ENCODE measurements around the gene HOXB8.

The HOXB8 gene

DNA sequence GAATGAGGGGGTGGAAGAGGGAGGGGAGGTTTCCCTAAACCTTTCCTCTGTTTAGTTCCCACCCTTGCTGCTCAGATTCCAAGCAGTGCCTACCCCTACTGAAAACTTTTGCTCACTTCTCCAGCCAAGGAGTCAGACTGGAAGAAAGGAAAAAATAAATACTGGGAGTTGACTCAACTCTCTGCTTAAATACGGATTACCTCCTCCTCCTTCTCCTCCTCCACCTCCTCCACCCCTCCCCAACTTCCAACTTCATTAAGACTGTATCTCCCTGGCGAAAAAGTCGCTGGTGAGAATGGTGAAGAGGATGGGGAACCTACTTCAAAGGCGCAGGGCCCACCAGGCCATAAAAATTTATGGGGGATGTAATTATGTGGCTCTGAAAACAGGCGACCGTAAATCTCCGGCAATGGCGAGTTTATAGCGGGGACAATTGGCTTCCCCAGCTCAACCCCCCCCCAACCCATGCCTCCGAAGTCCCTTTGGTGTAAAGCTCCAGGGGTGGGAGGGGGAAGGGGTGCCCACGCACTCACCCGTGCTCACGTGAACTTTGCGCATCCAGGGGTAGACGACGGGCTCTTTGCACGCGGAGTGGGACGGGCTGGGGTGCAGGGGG, 37.7 kb downstream of the HOXB8 start:
- Histone ChIP-seq H3K27ac (ENCODE audit: low read length, poor library complexity, severe bottlenecking) (peak overlapping the region; percentile 37), H2AK5ac (ENCODE audit: low read length, severe bottlenecking) (no peak overlapping the region), H2BK15ac (ENCODE audit: low read depth, poor library complexity, severe bottlenecking) (peak overlapping the region; percentile 70), H3K36me3 (ENCODE audit: control insufficient read depth in 1 of 2, insufficient read depth in 2 of 2, low read depth in 1 of 2, low read length in 2 of 2) (peaks cover 10 to 11% of the 10 kb centered on the region in 2 experiments), H4K8ac (ENCODE audit: low read length) (peak overlapping the region; percentile 81), H3K4me1 (ENCODE audit: control insufficient read depth, insufficient read depth, low read depth, low read length) (peaks cover 38% of the 10 kb centered on the region), H3K27me3 (ENCODE audit: control insufficient read depth in 1 of 2, insufficient read depth in 1 of 2, low read length in 2 of 2) (peaks cover 0 to 4% of the 10 kb centered on the region in 2 experiments), H2AFZ (ENCODE audit: low read depth, low read length) (no peak overlapping the region), H3K9ac (ENCODE audit: low read length) (peak overlapping the region; percentile 90), H3K18ac (ENCODE audit: low read depth in 1 of 2, low read length in 2 of 2) (peak overlapping the region; percentile 58 to 95), H2BK120ac (ENCODE audit: low read depth, low read length) (peak overlapping the region; percentile 62), H3K23ac (ENCODE audit: low read length in 2 of 2) (peak overlapping the region in 1 of 2 experiments; percentile 91), H3K14ac (ENCODE audit: low read length in 2 of 2) (peak overlapping the region in 1 of 2 experiments; percentile 97), H3K4ac (ENCODE audit: low read depth in 1 of 2, low read length in 2 of 2) (peak overlapping the region; percentile 84 to 98), H2BK12ac (ENCODE audit: low read length in 2 of 2) (peak overlapping the region in 1 of 2 experiments; percentile 89), H4K91ac (ENCODE audit: low read length) (no peak overlapping the region), H2BK5ac (ENCODE audit: low read depth, low read length, poor library complexity, severe bottlenecking) (no peak overlapping the region), H3K79me1 (replicated peaks; ENCODE audit: low read length, poor library complexity, severe bottlenecking) (peaks cover 5% of the 10 kb centered on the region), H3K4me2 (ENCODE audit: low read length, poor library complexity, severe bottlenecking) (peak overlapping the region; percentile 60), H3K9me3 (ENCODE audit: control insufficient read depth, low read length) (no peaks in the 10 kb centered on the region), H3K4me3 (ENCODE audit: insufficient read depth in 1 of 2, low read depth in 1 of 2, low read length in 2 of 2) (peak overlapping the region; percentile 69 to 96)
- peak; percentile 75 for DNase-seq
- WGBS, result 0% methylated on average over 8 of the region's 19 CpGs

DNA sequence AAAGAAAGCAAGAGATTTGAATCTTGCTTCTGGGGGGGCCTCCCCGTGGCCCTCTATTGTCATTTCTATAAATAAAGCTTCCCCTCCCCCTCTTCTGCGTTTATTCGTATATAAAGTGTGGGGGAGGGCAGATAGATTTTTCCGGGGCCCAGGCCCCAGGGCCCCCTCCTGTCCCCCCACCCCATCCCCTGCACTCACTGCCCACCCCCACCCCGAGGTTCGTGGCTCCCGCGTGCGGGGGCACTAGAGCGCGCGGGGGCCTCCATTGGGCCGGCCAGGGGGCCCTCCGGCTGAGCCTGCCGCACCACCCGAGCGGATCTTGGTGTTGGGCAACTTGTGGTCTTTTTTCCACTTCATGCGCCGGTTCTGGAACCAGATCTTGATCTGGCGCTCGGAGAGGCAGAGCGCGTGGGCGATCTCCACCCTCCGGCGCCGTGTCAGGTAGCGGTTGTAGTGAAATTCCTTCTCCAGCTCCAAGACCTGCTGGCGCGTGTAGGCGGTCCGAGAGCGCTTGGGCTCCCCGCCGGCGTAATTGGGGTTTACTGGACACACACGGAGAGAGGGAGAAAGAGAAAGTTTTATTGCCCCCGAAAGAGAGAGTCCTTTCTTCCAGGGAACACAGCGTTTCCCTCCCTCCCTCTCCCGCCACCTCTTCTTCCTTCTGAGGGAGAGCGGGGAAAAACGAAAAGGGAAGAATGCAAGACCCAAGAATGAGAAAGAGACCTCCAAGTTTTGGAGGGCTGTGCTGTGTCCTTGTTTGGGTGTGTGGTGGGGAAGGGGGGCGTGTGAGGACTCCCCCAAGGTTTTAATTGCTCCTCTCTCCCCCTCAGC, 38.4 kb downstream of the HOXB8 start:
- Histone ChIP-seq H3K79me1 (replicated peaks; ENCODE audit: low read length, poor library complexity, severe bottlenecking) (peaks cover 5% of the 10 kb centered on the region), H3K23ac (ENCODE audit: low read length in 2 of 2) (peak overlapping the region in 1 of 2 experiments; percentile 91), H3K27me3 (ENCODE audit: control insufficient read depth in 1 of 2, insufficient read depth in 1 of 2, low read length in 2 of 2) (peaks cover 0 to 4% of the 10 kb centered on the region in 2 experiments), H4K91ac (ENCODE audit: low read length) (peak overlapping the region; percentile 74), H4K8ac (ENCODE audit: low read length) (peak overlapping the region; percentile 73), H2AK5ac (ENCODE audit: low read length, severe bottlenecking) (no peak overlapping the region), H3K9me3 (ENCODE audit: control insufficient read depth, low read length) (no peaks in the 10 kb centered on the region), H3K18ac (ENCODE audit: low read depth in 1 of 2, low read length in 2 of 2) (peak overlapping the region; percentile 89 to 97), H2BK12ac (ENCODE audit: low read length in 2 of 2) (peak overlapping the region in 1 of 2 experiments; percentile 7), H2BK120ac (ENCODE audit: low read depth, low read length) (peak overlapping the region; percentile 98), H3K27ac (ENCODE audit: low read length, poor library complexity, severe bottlenecking) (peak overlapping the region; percentile 37), H3K9ac (ENCODE audit: low read length) (peak overlapping the region; percentile 95), H3K36me3 (ENCODE audit: control insufficient read depth in 1 of 2, insufficient read depth in 2 of 2, low read depth in 1 of 2, low read length in 2 of 2) (peaks cover 10 to 15% of the 10 kb centered on the region in 2 experiments), H2BK15ac (ENCODE audit: low read depth, poor library complexity, severe bottlenecking) (no peak overlapping the region), H2BK5ac (ENCODE audit: low read depth, low read length, poor library complexity, severe bottlenecking) (peak overlapping the region; percentile 59), H3K4me2 (ENCODE audit: low read length, poor library complexity, severe bottlenecking) (peak overlapping the region; percentile 60), H3K14ac (ENCODE audit: low read length in 2 of 2) (peak overlapping the region in 1 of 2 experiments; percentile 88), H2AFZ (ENCODE audit: low read depth, low read length) (no peak overlapping the region), H3K4me3 (ENCODE audit: insufficient read depth in 1 of 2, low read depth in 1 of 2, low read length in 2 of 2) (peak overlapping the region; percentile 18 to 96), H3K4ac (ENCODE audit: low read depth in 1 of 2, low read length in 2 of 2) (peak overlapping the region; percentile 60 to 98), H3K4me1 (ENCODE audit: control insufficient read depth, insufficient read depth, low read depth, low read length) (peaks cover 38% of the 10 kb centered on the region)
- peak; percentile 84 for DNase-seq
- under 1% methylated on average over 24 of the region's 43 CpGs for WGBS

DNA sequence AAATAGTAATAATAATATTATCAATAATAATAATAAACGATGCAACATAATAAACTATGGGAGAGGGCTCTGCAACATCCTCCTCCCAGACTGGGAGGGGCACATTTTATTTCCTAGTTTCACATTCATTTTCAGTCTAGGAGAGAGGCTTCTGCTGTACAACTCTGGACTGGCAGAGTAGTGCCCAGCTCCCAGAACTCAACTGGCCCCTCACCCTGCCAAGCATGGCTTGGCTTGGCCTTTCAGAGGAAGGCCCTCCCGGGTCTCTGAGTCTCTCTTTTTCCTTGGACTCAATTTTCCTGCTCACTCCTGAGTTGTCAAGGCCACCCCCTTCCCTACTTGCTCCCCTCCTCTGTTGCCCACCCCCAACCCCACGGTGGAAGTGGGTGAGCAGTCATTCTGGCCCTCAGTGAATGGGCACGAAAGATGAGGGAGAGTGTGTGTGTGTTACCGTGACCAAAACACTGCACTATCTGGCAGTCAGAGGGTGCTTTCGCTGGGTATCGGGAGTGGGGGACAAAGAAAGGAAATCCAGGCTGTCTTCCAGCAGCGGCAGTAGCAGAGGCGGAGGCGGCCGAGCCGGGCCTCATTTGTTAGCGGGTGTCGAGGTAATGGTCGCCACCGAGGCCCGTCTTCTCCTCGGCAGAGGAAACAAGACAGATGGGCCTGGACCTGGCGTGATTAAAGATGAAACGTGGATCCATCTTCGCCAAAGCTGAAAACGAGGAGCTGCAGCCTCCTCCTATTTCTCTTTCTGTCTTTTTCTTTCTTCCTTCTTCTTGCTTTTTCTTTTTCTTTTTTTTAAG, 39.2 kb downstream of the HOXB8 start:
- Histone ChIP-seq H3K27ac (ENCODE audit: low read length, poor library complexity, severe bottlenecking) (peak overlapping the region; percentile 7), H3K4me2 (ENCODE audit: low read length, poor library complexity, severe bottlenecking) (peak overlapping the region; percentile 38), H4K8ac (ENCODE audit: low read length) (peak overlapping the region; percentile 94), H3K14ac (ENCODE audit: low read length in 2 of 2) (peak overlapping the region in 1 of 2 experiments; percentile 31), H3K36me3 (ENCODE audit: control insufficient read depth in 1 of 2, insufficient read depth in 2 of 2, low read depth in 1 of 2, low read length in 2 of 2) (peaks cover 10 to 15% of the 10 kb centered on the region in 2 experiments), H3K4ac (ENCODE audit: low read depth in 1 of 2, low read length in 2 of 2) (peak overlapping the region; percentile 14 to 79), H2BK12ac (ENCODE audit: low read length in 2 of 2) (peak overlapping the region; percentile 24 to 29), H3K4me3 (ENCODE audit: insufficient read depth in 1 of 2, low read depth in 1 of 2, low read length in 2 of 2) (peak overlapping the region in 1 of 2 experiments; percentile 76), H3K4me1 (ENCODE audit: control insufficient read depth, insufficient read depth, low read depth, low read length) (peaks cover 35% of the 10 kb centered on the region), H3K27me3 (ENCODE audit: control insufficient read depth in 1 of 2, insufficient read depth in 1 of 2, low read length in 2 of 2) (peaks cover 0 to 4% of the 10 kb centered on the region in 2 experiments), H3K9me3 (ENCODE audit: control insufficient read depth, low read length) (no peaks in the 10 kb centered on the region), H3K23ac (ENCODE audit: low read length in 2 of 2) (peak overlapping the region; percentile 1 to 91), H4K91ac (ENCODE audit: low read length) (peak overlapping the region; percentile 88), H3K9ac (ENCODE audit: low read length) (peak overlapping the region; percentile 95), H2BK5ac (ENCODE audit: low read depth, low read length, poor library complexity, severe bottlenecking) (no peak overlapping the region), H2AFZ (ENCODE audit: low read depth, low read length) (no peak overlapping the region), H3K79me1 (replicated peaks; ENCODE audit: low read length, poor library complexity, severe bottlenecking) (peaks cover 5% of the 10 kb centered on the region), H2AK5ac (ENCODE audit: low read length, severe bottlenecking) (no peak overlapping the region), H2BK15ac (ENCODE audit: low read depth, poor library complexity, severe bottlenecking) (no peak overlapping the region), H2BK120ac (ENCODE audit: low read depth, low read length) (peak overlapping the region; percentile 98), H3K18ac (ENCODE audit: low read depth in 1 of 2, low read length in 2 of 2) (peak overlapping the region; percentile 52 to 97)
- peak; percentile 86 for DNase-seq
- 3% methylated on average over 18 of the region's 22 CpGs for WGBS

All from mesenchymal stem cell (in vitro differentiated cells and primary cell).